ENCODE data around the gene LCN1.

DNA sequence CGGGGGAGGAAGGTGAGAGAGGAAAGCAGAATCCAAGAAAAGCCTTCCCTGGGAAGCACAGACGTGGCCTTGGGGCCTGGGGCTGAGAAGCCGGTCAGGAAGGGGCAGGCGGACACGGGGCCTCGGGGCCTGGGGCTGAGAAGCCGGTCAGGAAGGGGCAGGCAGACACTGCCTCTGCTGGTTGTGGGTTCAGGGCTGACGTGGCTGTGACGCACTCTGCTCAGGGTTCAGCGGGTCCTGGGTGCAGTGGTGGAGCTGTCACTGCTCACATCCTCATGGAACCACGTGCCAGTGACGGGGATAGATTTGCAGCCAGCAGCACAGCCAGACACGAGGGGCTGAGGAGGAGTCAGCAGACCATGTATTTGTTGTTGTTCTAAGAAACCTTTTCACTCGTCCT is 53.1 kb downstream of the LCN1 start:
- no peak for TF ChIP-seq POLR2A (IDR thresholded peaks at IDR 0.05)
- TF ChIP-seq, protein P1, sequence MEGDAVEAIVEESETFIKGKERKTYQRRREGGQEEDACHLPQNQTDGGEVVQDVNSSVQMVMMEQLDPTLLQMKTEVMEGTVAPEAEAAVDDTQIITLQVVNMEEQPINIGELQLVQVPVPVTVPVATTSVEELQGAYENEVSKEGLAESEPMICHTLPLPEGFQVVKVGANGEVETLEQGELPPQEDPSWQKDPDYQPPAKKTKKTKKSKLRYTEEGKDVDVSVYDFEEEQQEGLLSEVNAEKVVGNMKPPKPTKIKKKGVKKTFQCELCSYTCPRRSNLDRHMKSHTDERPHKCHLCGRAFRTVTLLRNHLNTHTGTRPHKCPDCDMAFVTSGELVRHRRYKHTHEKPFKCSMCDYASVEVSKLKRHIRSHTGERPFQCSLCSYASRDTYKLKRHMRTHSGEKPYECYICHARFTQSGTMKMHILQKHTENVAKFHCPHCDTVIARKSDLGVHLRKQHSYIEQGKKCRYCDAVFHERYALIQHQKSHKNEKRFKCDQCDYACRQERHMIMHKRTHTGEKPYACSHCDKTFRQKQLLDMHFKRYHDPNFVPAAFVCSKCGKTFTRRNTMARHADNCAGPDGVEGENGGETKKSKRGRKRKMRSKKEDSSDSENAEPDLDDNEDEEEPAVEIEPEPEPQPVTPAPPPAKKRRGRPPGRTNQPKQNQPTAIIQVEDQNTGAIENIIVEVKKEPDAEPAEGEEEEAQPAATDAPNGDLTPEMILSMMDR (IDR thresholded peaks at IDR 0.05), result no peak

Measured in suprapubic skin (tissue), 3 donors.